ENCODE results near the gene GALNT2. TPM values are rescaled to one million over a fixed set of nuclear protein-coding genes. Genes with fewer than 3 reads are reported as not detected.

The GALNT2 gene
- total RNA-seq, 2 donors from 2014 or later, result 47.4 to 67.3 TPM

DNA sequence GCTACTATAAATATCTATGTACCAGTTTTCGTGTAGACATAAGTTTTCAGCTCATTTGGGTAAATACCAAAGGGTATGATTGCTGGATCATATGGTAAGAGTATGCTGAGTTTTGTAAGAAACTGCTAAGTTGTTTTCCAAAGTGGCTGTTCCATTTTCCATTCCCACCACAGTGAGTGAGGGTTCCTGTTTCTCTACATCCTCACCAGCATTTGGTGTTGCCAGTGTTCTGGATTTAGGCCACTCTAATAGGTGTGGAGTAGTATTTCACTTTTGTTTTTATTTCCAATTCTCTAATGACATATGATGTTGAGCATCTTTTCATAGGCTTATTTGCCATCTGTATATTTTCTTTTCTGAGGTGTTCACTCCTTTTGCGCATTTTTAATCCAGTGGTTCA is 112.2 kb downstream of the GALNT2 start:
- intact Hi-C loops (cut with DNase I), result no loop called here
- Histone ChIP-seq H3K4me3 (no peak overlapping the region), H3K27ac (no peak overlapping the region), H3K27me3 (no peaks in the 10 kb centered on the region), H3K9me3 (no peaks in the 10 kb centered on the region), H3K36me3 (no peaks in the 10 kb centered on the region), H3K9ac (ENCODE audit: low read depth in 2 of 2, low read length in 2 of 2) (no peak overlapping the region), H3K4me1 (peaks cover 6% of the 10 kb centered on the region)
- no peak for DNase-seq
- TF ChIP-seq CTCF (IDR thresholded peaks at IDR 0.05), result no peak

- TF ChIP-seq CTCF (IDR thresholded peaks at IDR 0.05), result no peak
- Histone ChIP-seq H3K9me3 (no peaks in the 10 kb centered on the region), H3K36me3 (no peaks in the 10 kb centered on the region), H3K4me3 (no peak overlapping the region), H3K27me3 (no peaks in the 10 kb centered on the region), H3K4me1 (peaks cover 5% of the 10 kb centered on the region), H3K27ac (peak overlapping the region; percentile 79), H3K9ac (ENCODE audit: low read depth in 2 of 2, low read length in 2 of 2) (peak overlapping the region in 1 of 2 donors; percentile 67)
- DNase-seq, result no peak
- intact Hi-C loops (cut with DNase I), result no loop called here
Measured at GRCh38 chr1:230185076-230186001, 118.3 kb downstream of the GALNT2 start.

- peak; percentile 86 for DNase-seq
- Histone ChIP-seq H3K9ac (ENCODE audit: low read depth in 2 of 2, low read length in 2 of 2) (peak overlapping the region in 1 of 2 donors; percentile 67), H3K9me3 (no peaks in the 10 kb centered on the region), H3K4me1 (peaks cover 5% of the 10 kb centered on the region), H3K27me3 (no peaks in the 10 kb centered on the region), H3K4me3 (no peak overlapping the region), H3K27ac (peak overlapping the region; percentile 79), H3K36me3 (no peaks in the 10 kb centered on the region)
- intact Hi-C loops (cut with DNase I), result no loop called here
- no peak for TF ChIP-seq CTCF (IDR thresholded peaks at IDR 0.05)
Measured at GRCh38 chr1:230186003-230186863, 119.2 kb downstream of the GALNT2 start.

DNA sequence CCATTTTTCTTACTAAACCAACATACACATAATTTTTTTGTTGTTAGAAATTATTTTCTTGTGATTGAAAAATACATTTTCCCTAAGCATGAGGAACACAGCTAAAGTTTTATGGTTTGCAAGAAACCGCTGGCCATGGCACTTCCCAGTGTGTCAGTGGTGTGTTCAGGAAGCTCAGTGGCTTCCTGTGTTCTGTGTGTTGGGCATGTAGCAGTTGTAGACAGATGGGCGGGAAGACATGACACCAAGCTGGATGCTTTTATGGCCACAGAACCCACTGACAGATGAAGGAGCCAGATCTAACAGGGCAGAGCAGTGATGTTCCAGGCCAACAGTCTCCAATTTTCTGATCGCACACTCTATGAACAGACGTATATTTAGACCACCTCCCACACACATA is 119.8 kb downstream of the GALNT2 start:
- peaks cover 5% of the 10 kb centered on the region for H3K4me1 ChIP-seq
- DNase-seq, result no peak
- no peaks in the 10 kb centered on the region for H3K9me3 ChIP-seq
- no peak for TF ChIP-seq CTCF (IDR thresholded peaks at IDR 0.05)
- no peak overlapping the region for H3K27ac ChIP-seq
- no peak overlapping the region for H3K9ac ChIP-seq (ENCODE audit: low read depth in 2 of 2, low read length in 2 of 2)
- no peaks in the 10 kb centered on the region for H3K36me3 ChIP-seq
- no peaks in the 10 kb centered on the region for H3K27me3 ChIP-seq
- no peak overlapping the region for H3K4me3 ChIP-seq
- intact Hi-C loops (cut with DNase I), result no loop called here

DNA sequence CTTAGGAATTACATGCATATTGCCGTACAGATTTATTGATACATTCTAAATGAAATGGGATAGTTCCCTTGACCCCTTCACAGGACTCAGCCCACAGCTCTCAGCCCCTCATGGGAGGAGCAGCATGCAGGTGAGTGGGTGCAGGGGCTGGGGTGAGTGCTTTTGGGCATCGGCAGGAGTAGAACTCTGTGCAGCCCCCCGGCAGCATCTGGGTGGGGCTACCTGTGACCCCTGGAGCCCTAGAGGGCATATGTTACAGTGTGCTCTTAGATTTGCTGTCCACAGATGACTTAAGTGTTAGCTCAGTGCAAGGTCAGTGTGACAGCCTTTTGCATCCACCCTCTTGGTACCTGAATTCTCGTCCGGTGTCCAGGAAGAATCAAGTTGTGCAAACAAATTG is 120.3 kb downstream of the GALNT2 start:
- H3K27me3 ChIP-seq, result no peaks in the 10 kb centered on the region
- H3K9me3 ChIP-seq, result no peaks in the 10 kb centered on the region
- TF ChIP-seq CTCF (IDR thresholded peaks at IDR 0.05), result no peak
- H3K27ac ChIP-seq, result no peak overlapping the region
- intact Hi-C loops (cut with DNase I), result no loop called here
- no peak overlapping the region for H3K9ac ChIP-seq (ENCODE audit: low read depth in 2 of 2, low read length in 2 of 2)
- no peak overlapping the region for H3K4me3 ChIP-seq
- H3K36me3 ChIP-seq, result no peaks in the 10 kb centered on the region
- no peak for DNase-seq
- peaks cover 5% of the 10 kb centered on the region for H3K4me1 ChIP-seq

Data from colonic mucosa (tissue), 4 donors.